NCI-H1436 treated with DMSO at 0.1 percent for 48 hours (cell line): Measurements from ENCODE around the gene DCHS1.

Source experiments
- DNase-seq: peaks from one replicate; lab custom pipeline; 2025; lab: John Stamatoyannopoulos, UW

DCHS1 gene

GRCh38 chr11:6586434-6587359 is 68.9 kb downstream of the DCHS1 start:
- DNase-seq, result no peak

GRCh38 chr11:6584528-6584927 is 71.1 kb downstream of the DCHS1 start:
- DNase-seq, result no peak

GRCh38 chr11:6583584-6583983 is 72.0 kb downstream of the DCHS1 start:
- DNase-seq, result no peak

- no peak for DNase-seq
These were observed 75.9 kb downstream of the DCHS1 start for GRCh38 chr11:6579681-6580080.

GRCh38 chr11:6578134-6578533 is 77.5 kb downstream of the DCHS1 start:
- no peak for DNase-seq

- DNase-seq, result no peak
These were observed 78.9 kb downstream of the DCHS1 start for GRCh38 chr11:6576471-6577373.

- DNase-seq, result no peak
These were observed 80.5 kb downstream of the DCHS1 start for GRCh38 chr11:6574816-6575715.

- DNase-seq, result no peak
These were observed 83.4 kb downstream of the DCHS1 start for GRCh38 chr11:6572215-6572614.

- DNase-seq, result no peak
These were observed 84.1 kb downstream of the DCHS1 start for GRCh38 chr11:6571434-6572008.
